Endothelial cell of umbilical vein (primary cell): Measurements from ENCODE around the gene ANXA11. TPM values are rescaled to one million over a fixed set of nuclear protein-coding genes. Genes with fewer than 3 reads are reported as not detected.

Source experiments
- BruUV-seq: library from RNA; stranded (reverse); fragments of 400-500 nt; replicated peaks from 2 replicates; lab custom pipeline; 2021; lab: Mats Ljungman, UMichigan
- CTCF ChIA-PET: fragments of 300-600, 350-600 bp; sonication (Branson Sonifier 250); formaldehyde crosslinking; loops from one replicate; lab custom pipeline; 2021; ENCODE audit warnings: antibody characterized with exemption, inconsistent platforms; lab: Charles Lee
- POLR2A ChIA-PET: fragments of 300-600, 350-600 bp; sonication (Branson Sonifier 250); formaldehyde crosslinking; loops from one replicate; lab custom pipeline; 2021; ENCODE audit warnings: antibody characterized with exemption, inconsistent platforms; lab: Charles Lee
- DNase-seq: peaks from one replicate; pipeline ENCODE4 v3.0.0-alpha.2; 2011; ENCODE audit warnings: low read depth, low spot score
- FAIRE-seq: peaks from 2 replicates; lab custom pipeline; 2011; peaks lifted over from hg19 to GRCh38; lab: Jason Lieb, UNC
- H2AFZ ChIP-seq: 2 replicates; pipeline ENCODE4 v1.6.0; 2012; ENCODE audit warnings: low read depth, low read length, control low read depth, inconsistent platforms
- H3K27ac ChIP-seq: 2 replicates; pipeline ENCODE4 v1.5.1; 2011; ENCODE audit warnings: low read depth, mild to moderate bottlenecking, control low read depth, low read length, moderate library complexity; ENCODE audit not compliant: insufficient read depth
- H3K27me3 ChIP-seq, 2 experiments: 2 replicates each; pipeline versions ENCODE4 v1.6.0 to v1.6.1; 2011; ENCODE audit warnings: low read length in 2 of 2, mixed read lengths in 1 of 2; ENCODE audit not compliant: control insufficient read depth in 2 of 2, insufficient read depth in 2 of 2
- H3K36me3 ChIP-seq, 2 experiments: 2 replicates in 1 of 2; 3 replicates in 1 of 2; pipeline ENCODE4 v1.5.1; 2011; ENCODE audit warnings: low read length in 2 of 2, mild to moderate bottlenecking in 1 of 2, moderate library complexity in 1 of 2; ENCODE audit not compliant: control insufficient read depth in 2 of 2, insufficient read depth in 2 of 2; ENCODE audit errors: extremely low read depth in 1 of 2
- H3K4me1 ChIP-seq: 3 replicates; pipeline ENCODE4 v1.5.1; 2011; ENCODE audit warnings: mild to moderate bottlenecking, low read length; ENCODE audit not compliant: control insufficient read depth, insufficient read depth; ENCODE audit errors: extremely low read depth
- H3K4me2 ChIP-seq: 2 replicates; pipeline ENCODE4 v1.6.1; 2011; ENCODE audit warnings: low read length, control low read depth, mixed read lengths; ENCODE audit not compliant: insufficient read depth
- H3K4me3 ChIP-seq, 3 experiments: fragments of 200-600 bp in 1 of 3; sonication (generic), shearing (Covaris generic) in 1 of 3; replicated peaks in 1 of 3; 2 replicates each; pipeline ENCODE4 v1.5.1; 2011 to 2016; ENCODE audit warnings: control low read depth in 3 of 3, low read length in 3 of 3, mild to moderate bottlenecking in 2 of 3, inconsistent platforms in 1 of 3, low read depth in 1 of 3, moderate library complexity in 1 of 3; ENCODE audit not compliant: insufficient read depth in 1 of 3
- H3K79me2 ChIP-seq: 2 replicates; pipeline ENCODE4 v1.6.0; 2012; ENCODE audit warnings: low read length, inconsistent platforms; ENCODE audit not compliant: control insufficient read depth, insufficient read depth
- H3K9ac ChIP-seq: replicated peaks from 2 replicates; pipeline ENCODE3; 2011; ENCODE audit warnings: low read length, control low read depth; ENCODE audit not compliant: insufficient read depth; ENCODE audit errors: extremely low read depth
- H3K9me1 ChIP-seq: replicated peaks from 3 replicates; pipeline ENCODE4 v1.6.0; 2011; ENCODE audit warnings: mild to moderate bottlenecking, low read length; ENCODE audit not compliant: control insufficient read depth, insufficient read depth; ENCODE audit errors: extremely low read depth
- H3K9me3 ChIP-seq: replicated peaks from 2 replicates; pipeline ENCODE4 v1.5.1; 2012; ENCODE audit warnings: low read length, inconsistent platforms; ENCODE audit not compliant: control insufficient read depth, insufficient read depth
- H4K20me1 ChIP-seq: replicated peaks from 2 replicates; pipeline ENCODE3; 2011; ENCODE audit warnings: mild to moderate bottlenecking, low read length; ENCODE audit not compliant: control insufficient read depth, insufficient read depth; ENCODE audit errors: extremely low read depth
- EZH2 ChIP-seq: IDR thresholded peaks from 2 replicates; pipeline ENCODE4 v1.6.1; 2012; ENCODE audit warnings: borderline replicate concordance, low read depth, mild to moderate bottlenecking, moderate library complexity, low read length, inconsistent platforms; ENCODE audit not compliant: severe bottlenecking
- FOS ChIP-seq: IDR thresholded peaks from 2 replicates; pipeline ENCODE4 v1.6.1; 2011; ENCODE audit warnings: mild to moderate bottlenecking, low read length, moderate library complexity, borderline replicate concordance; ENCODE audit not compliant: insufficient read depth
- JUN ChIP-seq: IDR thresholded peaks from 2 replicates; pipeline ENCODE4 v1.6.1; 2011; ENCODE audit warnings: borderline replicate concordance, low read depth; ENCODE audit not compliant: insufficient read length, insufficient read depth
- POLR2AphosphoS5 ChIP-seq: IDR thresholded peaks from 2 replicates; pipeline ENCODE4 v1.6.1; 2012; ENCODE audit warnings: low read depth, mild to moderate bottlenecking, control low read depth, low read length, moderate library complexity; ENCODE audit not compliant: insufficient read depth
- dilution Hi-C: fragments of 300-500 bp; cut with MboI; formaldehyde crosslinking; loops from one replicate; pipeline ENCODE4 v1.15.0; 2019; ENCODE audit warnings: low sequenced_read_pairs; ENCODE audit not compliant: extremely low pct_ligation_motif_present
- intact Hi-C: fragments of 100-400 bp; cut with micrococcal nuclease; formaldehyde crosslinking; loops from one replicate; pipeline ENCODE4 v1.10.0; 2022
- polyA plus RNA-seq, 4 experiments: library from polyadenylated mRNA; depleted of rRNA in 3 of 4; stranded (reverse) in 3 of 4; unstranded in 1 of 4; fragments of >200 nt; gene quantifications; 2 replicates each; pipeline versions ENCODE4 v1.2.1 to v1.2.3, GENCODE V29; 2011 to 2012; ENCODE audit warnings: missing spikeins in 1 of 4
- total RNA-seq: library from RNA; stranded (reverse); gene quantifications from 2 replicates; pipeline ENCODE4 v1.2.3, GENCODE V29; 2021
- TF ChIP-seq, protein P1 (sequence below), 2 donors: IDR thresholded peaks; 1 replicate in 1 of 2; 2 replicates in 1 of 2; pipeline ENCODE4 v1.5.1; 2011; ENCODE audit warnings: low read length in 2 of 2, mild to moderate bottlenecking in 2 of 2, moderate library complexity in 2 of 2, control low read depth in 1 of 2, inconsistent platforms in 1 of 2, low read depth in 1 of 2; ENCODE audit not compliant: insufficient read depth in 1 of 2; ENCODE audit errors: extremely low read depth in 1 of 2
- TF ChIP-seq, protein P2 (sequence below): IDR thresholded peaks from 2 replicates; pipeline ENCODE4 v1.6.1; 2011; ENCODE audit not compliant: insufficient read depth, insufficient read length

ANXA11 gene
- total and polyA plus RNA-seq, 2 donors (not counting 3 experiments of a cell fraction or from before 2014, with no cell fraction given): 59.2 to 143 TPM

DNA sequence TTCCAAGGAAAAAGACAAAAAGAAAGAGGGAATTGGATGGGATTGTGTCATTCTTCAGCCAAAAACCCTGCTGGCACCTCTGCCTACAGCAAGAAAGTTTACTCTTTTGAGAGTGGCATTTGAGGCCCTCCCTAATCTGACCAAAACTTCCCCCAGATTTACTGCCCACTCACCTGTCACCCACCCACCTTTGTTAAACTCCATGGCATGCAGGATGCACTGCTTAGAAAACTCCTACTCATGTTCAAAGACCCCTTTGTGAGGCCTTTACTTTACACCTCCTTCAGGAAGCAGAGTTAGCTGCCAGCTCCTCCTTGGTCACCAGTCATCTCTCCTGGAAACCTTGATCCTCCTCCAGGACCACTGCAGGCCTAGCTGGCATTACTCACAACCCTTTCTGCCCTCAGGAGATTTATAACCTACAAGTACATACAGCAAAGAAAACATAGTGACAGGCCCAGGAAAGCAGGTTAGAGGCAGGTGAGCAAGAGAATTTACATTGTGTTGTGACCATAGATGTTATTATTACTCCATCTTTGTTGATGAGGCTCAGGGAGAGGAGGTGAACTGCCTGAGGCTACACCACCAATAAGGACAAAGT is 83.1 kb downstream of the ANXA11 start:
- Histone ChIP-seq H3K4me3 (no peak overlapping the region), H3K27me3 (peaks cover 2 to 4% of the 10 kb centered on the region in 2 experiments), H3K36me3 (no peaks in the 10 kb centered on the region), H3K4me1 (no peaks in the 10 kb centered on the region), H3K79me2 (no peaks in the 10 kb centered on the region), H3K27ac (no peak overlapping the region), H2AFZ (no peak overlapping the region), H3K9ac (no peak overlapping the region), H3K9me1 (no peaks in the 10 kb centered on the region), H3K4me2 (no peak overlapping the region), H3K9me3 (no peaks in the 10 kb centered on the region), H4K20me1 (no peaks in the 10 kb centered on the region)
- no peak for FAIRE-seq
- POLR2A ChIA-PET: no interaction called here
- no peak for TF ChIP-seq EZH2
- TF ChIP-seq, protein P1, sequence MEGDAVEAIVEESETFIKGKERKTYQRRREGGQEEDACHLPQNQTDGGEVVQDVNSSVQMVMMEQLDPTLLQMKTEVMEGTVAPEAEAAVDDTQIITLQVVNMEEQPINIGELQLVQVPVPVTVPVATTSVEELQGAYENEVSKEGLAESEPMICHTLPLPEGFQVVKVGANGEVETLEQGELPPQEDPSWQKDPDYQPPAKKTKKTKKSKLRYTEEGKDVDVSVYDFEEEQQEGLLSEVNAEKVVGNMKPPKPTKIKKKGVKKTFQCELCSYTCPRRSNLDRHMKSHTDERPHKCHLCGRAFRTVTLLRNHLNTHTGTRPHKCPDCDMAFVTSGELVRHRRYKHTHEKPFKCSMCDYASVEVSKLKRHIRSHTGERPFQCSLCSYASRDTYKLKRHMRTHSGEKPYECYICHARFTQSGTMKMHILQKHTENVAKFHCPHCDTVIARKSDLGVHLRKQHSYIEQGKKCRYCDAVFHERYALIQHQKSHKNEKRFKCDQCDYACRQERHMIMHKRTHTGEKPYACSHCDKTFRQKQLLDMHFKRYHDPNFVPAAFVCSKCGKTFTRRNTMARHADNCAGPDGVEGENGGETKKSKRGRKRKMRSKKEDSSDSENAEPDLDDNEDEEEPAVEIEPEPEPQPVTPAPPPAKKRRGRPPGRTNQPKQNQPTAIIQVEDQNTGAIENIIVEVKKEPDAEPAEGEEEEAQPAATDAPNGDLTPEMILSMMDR (IDR thresholded peaks at IDR 0.05; ENCODE audit: extremely low read depth in 1 of 2, insufficient read depth in 1 of 2, low read depth in 1 of 2, low read length in 2 of 2): no peak
- no peak for TF ChIP-seq FOS
- TF ChIP-seq, protein P2, sequence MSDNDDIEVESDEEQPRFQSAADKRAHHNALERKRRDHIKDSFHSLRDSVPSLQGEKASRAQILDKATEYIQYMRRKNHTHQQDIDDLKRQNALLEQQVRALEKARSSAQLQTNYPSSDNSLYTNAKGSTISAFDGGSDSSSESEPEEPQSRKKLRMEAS: no peak
- TF ChIP-seq JUN: no peak
- no peak for TF ChIP-seq POLR2AphosphoS5
- no TSS peak for BruUV-seq
- no peak for DNase-seq
- CTCF ChIA-PET: interaction anchor here (1.1 kb wide), 1 partner anchor 43 kb away, joined by 3 read pairs; no protein-coding TSS in a partner anchor
- intact Hi-C loops: no loop called here
- dilution Hi-C loops: no loop called here
